Kidney (tissue), 14 donors: Measurements from ENCODE around the gene PRKCE. TPM values are rescaled to one million over a fixed set of nuclear protein-coding genes. Genes with fewer than 3 reads are reported as not detected.
A peak's percentile ranks its signal among the peaks of the same experiment; 100 is the strongest.

Experiments used
- DNase-seq, 5 donors: peaks; one replicate each; pipeline ENCODE4 v3.0.0-alpha.2; 2013 to 2020
- FAIRE-seq: peaks from 2 replicates; lab custom pipeline; 2012; peaks lifted over from hg19 to GRCh38; lab: Jason Lieb, UNC
- H3K27ac ChIP-seq, 2 donors: one replicate each; pipeline ENCODE4 v1.7.0; 2013; ENCODE audit warnings: low read depth in 2 of 2, low read length in 2 of 2, inconsistent platforms in 1 of 2
- H3K27me3 ChIP-seq: one replicate; pipeline ENCODE4 v1.7.1; 2013; ENCODE audit warnings: low read length, inconsistent platforms; ENCODE audit not compliant: control insufficient read depth, insufficient read depth
- H3K36me3 ChIP-seq, 3 donors: one replicate each; pipeline versions ENCODE4 v1.7.0 to v1.7.1; 2013; ENCODE audit warnings: low read length in 3 of 3, control low read depth in 1 of 3, inconsistent platforms in 1 of 3; ENCODE audit not compliant: insufficient read depth in 3 of 3, control insufficient read depth in 2 of 3
- H3K4me1 ChIP-seq, 3 donors: one replicate each; pipeline versions ENCODE4 v1.7.0 to v1.7.1; 2013; ENCODE audit warnings: low read length in 3 of 3, inconsistent platforms in 1 of 3, low read depth in 1 of 3; ENCODE audit not compliant: control insufficient read depth in 2 of 3, insufficient read depth in 2 of 3
- H3K4me3 ChIP-seq, 3 donors: one replicate each; pipeline versions ENCODE4 v1.7.0 to v1.8.1; 2013; ENCODE audit warnings: low read length in 3 of 3, control low read depth in 1 of 3, inconsistent platforms in 1 of 3
- H3K9ac ChIP-seq, 3 donors: one replicate each; pipeline versions ENCODE4 v1.7.0 to v1.7.1; 2013; ENCODE audit warnings: low read length in 3 of 3, control low read depth in 1 of 3, inconsistent platforms in 1 of 3
- H3K9me3 ChIP-seq, 3 donors: one replicate each; pipeline versions ENCODE4 v1.7.0 to v1.7.1; 2013; ENCODE audit warnings: low read length in 3 of 3, control low read depth in 1 of 3, inconsistent platforms in 1 of 3; ENCODE audit not compliant: control insufficient read depth in 2 of 3, insufficient read depth in 1 of 3
- CTCF ChIP-seq: IDR thresholded peaks from 3 replicates; pipeline ENCODE4 v1.5.1; 2012; ENCODE audit warnings: mild to moderate bottlenecking, moderate library complexity, borderline replicate concordance; ENCODE audit not compliant: insufficient read depth; ENCODE audit errors: extremely low read depth
- intact Hi-C: fragments of 100-400 bp; cut with DNase I; formaldehyde crosslinking; loops from one replicate; pipeline ENCODE4 v1.11.1; 2022
- polyA plus RNA-seq: library from polyadenylated mRNA; stranded (reverse); fragments of 350-450 nt; fragmentation: Illumina TruSeq; extraction: RNeasy Lipid Tissue Mini Kit (QIAGEN cat#74804); gene quantifications from one replicate; pipeline ENCODE4 v1.2.3, GENCODE V29; 2014; ENCODE audit warnings: low read depth, low replicate concordance; ENCODE audit not compliant: insufficient read depth
- total RNA-seq: library from RNA; stranded (reverse); fragmentation: NEBNext Ultra II Directional; extraction: Animal tissue kit (Norgen Biotek cat#: 25700); gene quantifications from one replicate; pipeline ENCODE4 v1.2.1, GENCODE V29; 2021
- donor health status: control.
- donor health status: control.
- donor health status: control.
- donor health status: control.
- donor health status: control.
- donor health status: DM: yes; HTN: yes; CAD: no.
- donor health status: Normal renal cell carcinoma (clear cell type).

Gene PRKCE
- total and polyA plus RNA-seq, 2 donors from 2014 or later, result 11.1 to 27.3 TPM

GRCh38 chr2:45611020-45611859, 40.2 kb upstream of the PRKCE start, which contains the start of gene SRBD1:
SRBD1 (minus strand) TSS chr2:45611267; CDS start chr2:45605441, 5,826 bp downstream.
- intact Hi-C loops, result no loop called here
- Histone ChIP-seq H3K4me1 (peaks cover 0 to 2% (median 0%) of the 10 kb centered on the region in 3 donors), H3K27me3 (no peaks in the 10 kb centered on the region), H3K9me3 (no peaks in the 10 kb centered on the region), H3K9ac (peak within 1 kb of the TSS; percentile 57 to 90 (median 65)), H3K27ac (peak within 1 kb of the TSS; percentile 68 to 95), H3K4me3 (peak within 1 kb of the TSS; percentile 66 to 98 (median 77)), H3K36me3 (no peaks in the 10 kb centered on the region)
- TF ChIP-seq CTCF, result no peak
- peak; percentile 92 for FAIRE-seq
- peak; percentile 94 to 98 (median 97) for DNase-seq

GRCh38 chr2:45612285-45612684, 39.2 kb upstream of the PRKCE start:
- Histone ChIP-seq H3K36me3 (no peaks in the 10 kb centered on the region), H3K27me3 (no peaks in the 10 kb centered on the region), H3K9me3 (no peaks in the 10 kb centered on the region), H3K4me3 (no peak overlapping the region), H3K4me1 (no peaks in the 10 kb centered on the region), H3K9ac (no peak overlapping the region), H3K27ac (peak overlapping the region in 1 of 2 donors; percentile 95)
- TF ChIP-seq CTCF, result no peak
- intact Hi-C loops, result no loop called here
- DNase-seq (peak in 4 of 5 donors; percentile 44 to 84 (median 66)), FAIRE-seq (no peak)

GRCh38 chr2:45612731-45613130, 38.7 kb upstream of the PRKCE start:
- no peaks in the 10 kb centered on the region for H3K27me3 ChIP-seq
- H3K4me3 ChIP-seq, result no peak overlapping the region
- TF ChIP-seq CTCF, result no peak
- no peak overlapping the region for H3K9ac ChIP-seq
- H3K36me3 ChIP-seq, result no peaks in the 10 kb centered on the region
- FAIRE-seq, result no peak
- peak in 2 of 5 donors; percentile 78 to 80 for DNase-seq
- intact Hi-C loops, result no loop called here
- no peaks in the 10 kb centered on the region for H3K9me3 ChIP-seq
- no peak overlapping the region for H3K27ac ChIP-seq
- H3K4me1 ChIP-seq, result no peaks in the 10 kb centered on the region
